H1 (cell line): ENCODE results near the gene SSTR3. TPM values are rescaled to one million over a fixed set of nuclear protein-coding genes. Genes with fewer than 3 reads are reported as not detected.

ENCODE experiments used
- CTCF ChIA-PET: fragments of 300-600 bp; sonication (Branson Sonifier 250); formaldehyde crosslinking; loops from one replicate; lab custom pipeline; 2021; ENCODE audit not compliant: partially characterized antibody; lab: Charles Lee
- POLR2A ChIA-PET: fragments of 300-600 bp; sonication (Branson Sonifier 250); formaldehyde crosslinking; loops from one replicate; lab custom pipeline; 2021; ENCODE audit warnings: inconsistent platforms; ENCODE audit not compliant: partially characterized antibody; lab: Charles Lee
- DNase-seq, 2 experiments: peaks; one replicate each; pipeline versions ENCODE4 v3.0.0 to v3.0.0-alpha.2; 2010 to 2022; ENCODE audit warnings: low spot score in 2 of 2, low read depth in 1 of 2, mixed read lengths in 1 of 2
- FAIRE-seq: peaks from 2 replicates; lab custom pipeline; 2011; peaks lifted over from hg19 to GRCh38; lab: Jason Lieb, UNC
- H2AFZ ChIP-seq: 2 replicates; pipeline ENCODE4 v1.8.1; 2012; ENCODE audit warnings: low read length, inconsistent platforms
- H2AK5ac ChIP-seq: 2 replicates; pipeline ENCODE4 v1.6.1; 2013; ENCODE audit warnings: low read depth, low read length
- H2BK120ac ChIP-seq: replicated peaks from 2 replicates; pipeline ENCODE3; 2013; ENCODE audit warnings: low read depth, low read length, inconsistent platforms
- H2BK12ac ChIP-seq: 2 replicates; pipeline ENCODE4 v1.6.1; 2013; ENCODE audit warnings: low read depth, low read length
- H2BK15ac ChIP-seq: 2 replicates; pipeline ENCODE4 v1.6.1; 2013; ENCODE audit warnings: low read length
- H2BK20ac ChIP-seq: 2 replicates; pipeline ENCODE4 v1.6.1; 2013; ENCODE audit warnings: low read length
- H2BK5ac ChIP-seq: 2 replicates; pipeline ENCODE4 v1.6.1; 2013; ENCODE audit warnings: low read depth, low read length
- H3K14ac ChIP-seq: 2 replicates; pipeline ENCODE4 v1.6.1; 2013; ENCODE audit warnings: inconsistent platforms; ENCODE audit not compliant: insufficient read length
- H3K18ac ChIP-seq: 2 replicates; pipeline ENCODE4 v1.6.1; 2013; ENCODE audit warnings: low read length; ENCODE audit errors: extremely low read depth
- H3K23ac ChIP-seq: 2 replicates; pipeline ENCODE4 v1.6.1; 2013; ENCODE audit warnings: inconsistent platforms; ENCODE audit not compliant: insufficient read length
- H3K23me2 ChIP-seq: 2 replicates; pipeline ENCODE4 v1.6.1; 2013; ENCODE audit warnings: low read depth, low read length
- H3K27ac ChIP-seq: 2 replicates; pipeline ENCODE4 v1.6.1; 2011; ENCODE audit warnings: low read depth, low read length, inconsistent platforms
- H3K27me3 ChIP-seq, 4 experiments: replicated peaks in 1 of 4; 1 replicate in 1 of 4; 2 replicates in 3 of 4; pipeline versions ENCODE4 v1.6.1 to v1.8.1; 2011 to 2013; ENCODE audit warnings: low read length in 3 of 4, mild to moderate bottlenecking in 3 of 4, inconsistent platforms in 2 of 4, mixed read lengths in 2 of 4, moderate library complexity in 1 of 4; ENCODE audit not compliant: control insufficient read depth in 3 of 4, insufficient read depth in 3 of 4; ENCODE audit errors: extremely low read depth in 1 of 4
- H3K36me3 ChIP-seq, 4 experiments: 2 replicates each; pipeline versions ENCODE4 v1.6.1 to v1.8.1; 2011 to 2013; ENCODE audit warnings: mild to moderate bottlenecking in 4 of 4, low read length in 3 of 4, moderate library complexity in 2 of 4, control low read depth in 1 of 4, inconsistent platforms in 1 of 4; ENCODE audit not compliant: insufficient read depth in 4 of 4, control insufficient read depth in 2 of 4
- H3K4ac ChIP-seq: replicated peaks from 2 replicates; pipeline ENCODE3; 2013; ENCODE audit warnings: low read length, low read depth, mixed read lengths, inconsistent platforms; ENCODE audit not compliant: insufficient read length
- H3K4me1 ChIP-seq, 4 experiments: replicated peaks in 1 of 4; 1 replicate in 1 of 4; 2 replicates in 3 of 4; pipeline versions ENCODE4 v1.6.1 to v1.8.1; 2011 to 2013; ENCODE audit warnings: low read length in 3 of 4, inconsistent platforms in 2 of 4, mixed read lengths in 1 of 4; ENCODE audit not compliant: insufficient read depth in 4 of 4, control insufficient read depth in 3 of 4
- H3K4me2 ChIP-seq, 2 experiments: 2 replicates each; pipeline versions ENCODE4 v1.6.1 to v1.8.1; 2011 to 2013; ENCODE audit warnings: low read depth in 2 of 2, low read length in 2 of 2, control low read depth in 1 of 2, inconsistent platforms in 1 of 2, mild to moderate bottlenecking in 1 of 2; ENCODE audit not compliant: insufficient read depth in 1 of 2
- H3K4me3 ChIP-seq, 4 experiments: fragments of 200-600, 300-600 bp in 1 of 4; sonication (generic), shearing (Covaris generic), sonication (Bioruptor Twin) in 1 of 4; 2 replicates each; pipeline versions ENCODE4 v1.5.1 to v1.8.1; 2011 to 2016; ENCODE audit warnings: low read length in 4 of 4, low read depth in 3 of 4, control low read depth in 2 of 4, inconsistent platforms in 2 of 4, mild to moderate bottlenecking in 2 of 4, mixed read lengths in 1 of 4, moderate library complexity in 1 of 4; ENCODE audit not compliant: insufficient read depth in 2 of 4; ENCODE audit errors: extremely low read depth in 1 of 4
- H3K56ac ChIP-seq: replicated peaks from 2 replicates; pipeline ENCODE3; 2013; ENCODE audit warnings: low read depth, mild to moderate bottlenecking, mixed read lengths, low read length, inconsistent platforms; ENCODE audit not compliant: insufficient read length
- H3K79me1 ChIP-seq: 2 replicates; pipeline ENCODE4 v1.6.1; 2013; ENCODE audit warnings: low read depth, low read length, control low read depth
- H3K79me2 ChIP-seq, 2 experiments: 2 replicates each; pipeline versions ENCODE4 v1.6.1 to v1.8.1; 2012 to 2013; ENCODE audit warnings: low read length in 2 of 2, mild to moderate bottlenecking in 2 of 2, inconsistent platforms in 1 of 2; ENCODE audit not compliant: insufficient read depth in 2 of 2, control insufficient read depth in 1 of 2
- H3K9ac ChIP-seq, 4 experiments: replicated peaks in 1 of 4; 1 replicate in 1 of 4; 2 replicates in 3 of 4; pipeline versions ENCODE4 v1.6.1 to v1.8.1; 2011 to 2013; ENCODE audit warnings: low read depth in 3 of 4, low read length in 3 of 4, control low read depth in 2 of 4, mild to moderate bottlenecking in 2 of 4, moderate library complexity in 2 of 4, inconsistent platforms in 1 of 4; ENCODE audit errors: extremely low read depth in 1 of 4
- H3K9me3 ChIP-seq, 2 experiments: 2 replicates each; pipeline versions ENCODE4 v1.6.1 to v1.8.1; 2012 to 2013; ENCODE audit warnings: mild to moderate bottlenecking in 2 of 2, moderate library complexity in 2 of 2, control low read depth in 1 of 2, inconsistent platforms in 1 of 2, low read depth in 1 of 2, low read length in 1 of 2, mixed read lengths in 1 of 2; ENCODE audit not compliant: insufficient read depth in 2 of 2
- H4K20me1 ChIP-seq, 2 experiments: replicated peaks in 1 of 2; 2 replicates each; pipeline versions ENCODE3 to v1.8.1; 2011 to 2013; ENCODE audit warnings: inconsistent platforms in 2 of 2, low read length in 2 of 2, mild to moderate bottlenecking in 1 of 2; ENCODE audit not compliant: insufficient read depth in 2 of 2, control insufficient read depth in 1 of 2
- H4K5ac ChIP-seq: 2 replicates; pipeline ENCODE4 v1.6.1; 2013; ENCODE audit warnings: low read length, low read depth, mixed read lengths, inconsistent platforms; ENCODE audit not compliant: insufficient read length
- H4K8ac ChIP-seq: 2 replicates; pipeline ENCODE4 v1.8.0; 2013; ENCODE audit warnings: mild to moderate bottlenecking, moderate library complexity, low read length, inconsistent platforms; ENCODE audit not compliant: insufficient read depth; ENCODE audit errors: extremely low read depth
- H4K91ac ChIP-seq: replicated peaks from 2 replicates; pipeline ENCODE3; 2013; ENCODE audit warnings: low read length, mixed read lengths, inconsistent platforms; ENCODE audit not compliant: insufficient read length
- ASH2L ChIP-seq: fragments of 200-600, 300-600 bp; sonication (generic); IDR thresholded peaks from one replicate; pipeline ENCODE4 v1.7.1; 2017; ENCODE audit warnings: low read length
- BCL11A ChIP-seq, 2 experiments: IDR thresholded peaks; one replicate each; pipeline ENCODE4 v1.6.1; 2011; ENCODE audit warnings: low read depth in 2 of 2, low read length in 2 of 2, mild to moderate bottlenecking in 2 of 2
- BRCA1 ChIP-seq: IDR thresholded peaks from 2 replicates; pipeline ENCODE4 v1.6.1; 2012; ENCODE audit warnings: low read depth, low read length, improper control_type of control experiment
- CEBPB ChIP-seq: IDR thresholded peaks from 2 replicates; pipeline ENCODE4 v1.6.1; 2012; ENCODE audit warnings: low read depth, low read length
- CHD1 ChIP-seq: IDR thresholded peaks from 2 replicates; pipeline ENCODE4 v1.6.1; 2012; ENCODE audit warnings: low read depth, low read length, improper control_type of control experiment
- CREB1 ChIP-seq: IDR thresholded peaks from 2 replicates; pipeline ENCODE4 v1.6.1; 2012; ENCODE audit warnings: inconsistent platforms
- GABPA ChIP-seq: IDR thresholded peaks from 2 replicates; pipeline ENCODE4 v1.6.1; 2011; ENCODE audit warnings: mild to moderate bottlenecking, low read length, moderate library complexity, borderline replicate concordance; ENCODE audit not compliant: insufficient read depth
- PHF8 ChIP-seq: fragments of 200-600 bp; sonication (generic); conservative IDR thresholded peaks from 2 replicates; pipeline ENCODE4 v1.7.1; 2012; ENCODE audit warnings: low read depth, mild to moderate bottlenecking, inconsistent platforms, low read length, moderate library complexity
- POLR2AphosphoS5 ChIP-seq: IDR thresholded peaks from 2 replicates; pipeline ENCODE4 v1.6.1; 2011; ENCODE audit warnings: low read depth, low read length
- RAD21 ChIP-seq, 2 experiments: IDR thresholded peaks in 1 of 2; conservative IDR thresholded peaks in 1 of 2; 2 replicates each; pipeline ENCODE4 v1.6.1; 2011; ENCODE audit warnings: low read depth in 2 of 2, low read length in 2 of 2, improper control_type of control experiment in 1 of 2, inconsistent platforms in 1 of 2, mild to moderate bottlenecking in 1 of 2, moderate library complexity in 1 of 2
- SAP30 ChIP-seq: fragments of 300-600 bp; sonication (generic); IDR thresholded peaks from 2 replicates; pipeline ENCODE4 v1.7.1; 2012; ENCODE audit warnings: low read length, moderate library complexity, mild to moderate bottlenecking, inconsistent platforms; ENCODE audit not compliant: insufficient read depth, insufficient replicate concordance
- SRF ChIP-seq: IDR thresholded peaks from 2 replicates; pipeline ENCODE4 v1.6.1; 2011; ENCODE audit warnings: mild to moderate bottlenecking, low read depth, low read length, moderate library complexity
- TAF7 ChIP-seq: optimal IDR thresholded peaks from 2 replicates; pipeline ENCODE3; 2011; ENCODE audit warnings: low read depth, mild to moderate bottlenecking, inconsistent platforms, low read length, moderate library complexity, borderline replicate concordance
- TCF12 ChIP-seq: IDR thresholded peaks from 2 replicates; pipeline ENCODE4 v1.6.1; 2011; ENCODE audit warnings: low read depth, mild to moderate bottlenecking, low read length
- ZNF274 ChIP-seq: IDR thresholded peaks from 2 replicates; pipeline ENCODE4 v1.7.0; 2012; ENCODE audit warnings: low read length, borderline replicate concordance; ENCODE audit errors: extremely low read depth
- WGBS, 2 experiments: shearing (Covaris generic) in 1 of 2; methylation state at CpG; one replicate each; pipeline versions ENCODE4 v1.1.6 to v1.1.7; 2013 to 2015; ENCODE audit warnings: low lambda C conversion rate in 2 of 2, mixed read lengths in 2 of 2, inconsistent platforms in 1 of 2, low coverage in 1 of 2, missing lambda C conversion rate in 1 of 2; ENCODE audit not compliant: insufficient replicate concordance in 2 of 2, insufficient coverage in 1 of 2, insufficient read length in 1 of 2; ENCODE audit errors: extremely low coverage in 1 of 2, missing lambda C conversion rate in 1 of 2; 5-methylcytosine and 5-hydroxymethylcytosine counted together
- polyA plus RNA-seq, 7 experiments: library from polyadenylated mRNA; depleted of rRNA in 3 of 7; stranded (reverse) in 5 of 7; unstranded in 2 of 7; fragments of >200 nt in 5 of 7; fragments of 200-250 nt in 2 of 7; gene quantifications; 1 replicate in 5 of 7; 2 replicates in 1 of 7; 4 replicates in 1 of 7; pipeline versions ENCODE4 v1.2.1 to v1.2.3, GENCODE V29; 2011 to 2013; ENCODE audit warnings: missing spikeins in 2 of 7, mixed read lengths in 2 of 7
- total RNA-seq: library from RNA; stranded (reverse); fragmentation: NEBNext Ultra II Directional; extraction: Animal tissue kit (Norgen Biotek cat#: 25700); gene quantifications from 2 replicates; pipeline ENCODE4 v1.2.1, GENCODE V29; 2021

SSTR3 gene
- total and polyA plus RNA-seq, 2 of the 8 experiments (the other 6 are each of a cell fraction or from before 2014, with no cell fraction given): 0.22 to 0.77 TPM

DNA sequence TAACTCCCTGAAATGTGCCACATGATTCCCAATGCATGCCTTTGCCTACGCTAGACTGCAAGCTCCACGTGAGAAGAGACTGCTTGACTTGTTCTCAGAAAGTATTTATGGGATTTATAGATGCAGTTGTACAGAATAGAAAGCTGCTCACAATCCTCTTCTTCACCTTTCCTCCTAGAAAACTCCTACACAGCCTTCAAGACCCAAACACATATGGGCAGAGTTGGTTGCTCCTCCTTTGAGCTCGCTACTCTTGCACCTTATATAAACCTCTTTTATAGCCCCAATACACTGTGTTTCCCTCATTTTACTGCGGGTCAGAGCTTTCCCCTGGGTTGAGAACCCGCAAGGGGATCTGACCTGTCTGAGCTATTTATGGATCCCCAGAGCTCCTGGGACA, 40.6 kb downstream of the SSTR3 start:
- no peak overlapping the region for H4K8ac ChIP-seq
- no peaks in the 10 kb centered on the region for H3K36me3 ChIP-seq
- H2AK5ac ChIP-seq: no peak overlapping the region
- H3K23me2 ChIP-seq: no peaks in the 10 kb centered on the region
- no peak overlapping the region for H4K91ac ChIP-seq
- no peak overlapping the region for H3K9ac ChIP-seq
- H4K20me1 ChIP-seq: no peaks in the 10 kb centered on the region
- no peak overlapping the region for H3K27ac ChIP-seq
- H3K4me1 ChIP-seq: peaks cover 0 to 6% (median 3%) of the 10 kb centered on the region in 4 experiments; a peak in 3 of 7 replicates
- ChIA-PET CTCF (interaction anchor here (0.9 to 2.9 kb wide), 8 partner anchors 12 to 89 kb away, joined by 3 to 11 read pairs (median 4); no protein-coding TSS in a partner anchor), POLR2A (interaction anchor here (1.2 kb wide), 1 partner anchor 25 kb away, joined by 3 read pairs; no protein-coding TSS in a partner anchor)
- H3K4me2 ChIP-seq: no peak overlapping the region
- no peak overlapping the region for H3K18ac ChIP-seq
- H4K5ac ChIP-seq: no peak overlapping the region
- no peak overlapping the region for H2BK120ac ChIP-seq
- DNase-seq (no peak), FAIRE-seq (no peak)
- no peaks in the 10 kb centered on the region; a peak in 1 of 7 replicates for H3K27me3 ChIP-seq
- no peak overlapping the region for H2BK12ac ChIP-seq
- no peak overlapping the region for H2AFZ ChIP-seq
- no peak overlapping the region for H3K4me3 ChIP-seq
- no peak overlapping the region for H2BK20ac ChIP-seq
- H3K14ac ChIP-seq: no peak overlapping the region
- WGBS, 2 experiments: 90% methylated on average over 5 of the region's 5 CpGs; no CpG with 5 or more reads in 1 of the 2 experiments
- H3K4ac ChIP-seq: no peak overlapping the region
- no peak overlapping the region for H3K56ac ChIP-seq
- no peak overlapping the region for H3K23ac ChIP-seq
- no peaks in the 10 kb centered on the region for H3K9me3 ChIP-seq
- no peak overlapping the region for H2BK5ac ChIP-seq
- no peaks in the 10 kb centered on the region for H3K79me2 ChIP-seq
- no peaks in the 10 kb centered on the region for H3K79me1 ChIP-seq
- no peak overlapping the region for H2BK15ac ChIP-seq
- TF ChIP-seq CREB1: no peak
- TF ChIP-seq GABPA: no peak
- no peak for TF ChIP-seq BRCA1
- no peak for TF ChIP-seq PHF8
- TF ChIP-seq SAP30: no peak
- no peak for TF ChIP-seq RAD21 (IDR thresholded peaks at IDR 0.05 in 1 of 2, conservative IDR thresholded peaks at IDR 0.05 in 1 of 2; ENCODE audit: low read depth in 2 of 2, low read length in 2 of 2)
- TF ChIP-seq ZNF274: no peak
- TF ChIP-seq SRF: no peak
- TF ChIP-seq TAF7: no peak
- no peak for TF ChIP-seq POLR2AphosphoS5
- no peak for TF ChIP-seq CEBPB
- no peak for TF ChIP-seq CHD1
- no peak for TF ChIP-seq ASH2L
- no peak for TF ChIP-seq TCF12
- TF ChIP-seq BCL11A (IDR thresholded peaks at IDR 0.05; ENCODE audit: low read depth in 2 of 2, low read length in 2 of 2): no peak
